Pancreas (tissue), 10 donors: ENCODE results near the gene BRINP2. TPM values are rescaled to one million over a fixed set of nuclear protein-coding genes. Genes with fewer than 3 reads are reported as not detected.

Experiments
- ATAC-seq, 4 donors: fragments of 200-7000 bp; cut with Tn5 transposase; one replicate each; pipeline versions ENCODE4 v1.8.0 to v1.9.1; 2020; ENCODE audit warnings: mild to moderate bottlenecking in 4 of 4, moderate library complexity in 4 of 4
- DNase-seq, 6 donors: peaks; one replicate each; pipeline ENCODE4 v3.0.0-alpha.2; 2020
- FAIRE-seq: peaks from 2 replicates; lab custom pipeline; 2012; peaks lifted over from hg19 to GRCh38; lab: Jason Lieb, UNC
- H3K27ac ChIP-seq, 4 donors: fragments of 200-600 bp; sonication (generic); 1 replicate in 3 of 4; 2 replicates in 1 of 4; pipeline versions ENCODE4 v1.5.0 to v1.8.0; 2020
- H3K27me3 ChIP-seq, 4 donors: fragments of 200-600 bp; one replicate each; pipeline ENCODE4 v1.8.0; 2021
- H3K36me3 ChIP-seq, 3 donors: fragments of 200-600 bp; sonication (generic) in 1 of 3; one replicate each; pipeline versions ENCODE4 v1.5.0 to v1.8.0; 2020 to 2021
- H3K4me1 ChIP-seq, 3 donors: fragments of 200-600 bp; one replicate each; pipeline ENCODE4 v1.8.0; 2021
- H3K4me3 ChIP-seq, 4 donors: fragments of 200-600 bp; sonication (generic) in 2 of 4; one replicate each; pipeline versions ENCODE4 v1.5.0 to v1.8.0; 2020 to 2021
- H3K9me3 ChIP-seq, 4 donors: fragments of 200-600 bp; one replicate each; pipeline ENCODE4 v1.8.0; 2021
- CTCF ChIP-seq, 4 donors: fragments of 200-600 bp; sonication (generic) in 3 of 4; IDR thresholded peaks; one replicate each; pipeline versions ENCODE4 v1.5.0 to v1.8.0; 2021; ENCODE audit warnings: antibody characterized with exemption in 4 of 4
- WGBS, 2 donors: extraction: QIAGEN DNeasy Blood & Tissue Kit; methylation state at CpG; one replicate each; pipeline ENCODE4 v1.1.7; 2013; 5-methylcytosine and 5-hydroxymethylcytosine counted together
- intact Hi-C, 3 donors: fragments of 100-400 bp; cut with DNase I; formaldehyde crosslinking; loops; one replicate each; pipeline versions ENCODE4 v1.11.1 to v1.14.2; 2022
- polyA plus RNA-seq, 2 donors: library from polyadenylated mRNA; stranded (reverse); fragments of 200-250 nt; gene quantifications; one replicate each; pipeline ENCODE4 v1.2.3, GENCODE V29; 2013
- total RNA-seq, 6 donors: library from RNA; stranded (reverse); fragmentation: NEBNext Ultra II Directional in 4 of 6; extraction: Animal tissue kit (Norgen Biotek cat#: 25700) in 4 of 6; gene quantifications; one replicate each; pipeline versions ENCODE4 v1.2.1 to v1.2.4, GENCODE V29; 2021 to 2023
- donor health status: healthy with polysubstance abuse.
- donor health status: DM: no; HTN: no; CAD: no; lungs with moderate emphysema.
- donor health status: DM: no; HTN: no; CAD: no.
- donor health status: control.
- donor health status: control.
- donor health status: Bipolar disorder and iron deficiency.
- donor health status: DM: yes; HTN: yes; CAD: no.
- donor health status: DM: no; HTN: no; CAD: no.
- donor health status: DM: no; HTN: no; CAD: no.
- donor health status: DM: yes; HTN: yes; CAD: no.

Gene BRINP2
- total and polyA plus RNA-seq, 8 donors: 0.04 to 0.23 (median 0.19) TPM; not detected in 5

GRCh38 chr1:177172866-177173265 lies 2.1 kb downstream of the BRINP2 start:
- FAIRE-seq: no peak

GRCh38 chr1:177173976-177174375 lies 3.2 kb downstream of the BRINP2 start:
- WGBS, 2 donors: 64 to 67% methylated on average over 2 of the region's 2 CpGs
- ATAC-seq (no peak), FAIRE-seq (no peak), DNase-seq (no peak)
- Histone ChIP-seq H3K27me3 (peaks cover 0 to 10% (median 3%) of the 10 kb centered on the region in 4 donors), H3K36me3 (no peaks in the 10 kb centered on the region), H3K4me3 (no peak overlapping the region), H3K27ac (no peak overlapping the region), H3K4me1 (peaks cover 0 to 7% (median 3%) of the 10 kb centered on the region in 3 donors), H3K9me3 (no peaks in the 10 kb centered on the region)
- intact Hi-C loops: no loop called here
- no peak for TF ChIP-seq CTCF (IDR thresholded peaks at IDR 0.05)

More at GRCh38 chr1:177172866-177173265, 2.1 kb downstream of the BRINP2 start:
- Histone ChIP-seq H3K36me3 (no peaks in the 10 kb centered on the region), H3K27me3 (peaks cover 0 to 10% (median 3%) of the 10 kb centered on the region in 4 donors), H3K4me1 (peaks cover 0 to 7% (median 3%) of the 10 kb centered on the region in 3 donors), H3K4me3 (no peak overlapping the region), H3K27ac (no peak overlapping the region), H3K9me3 (no peaks in the 10 kb centered on the region)
- TF ChIP-seq CTCF (IDR thresholded peaks at IDR 0.05): no peak
- ATAC-seq (no peak), DNase-seq (no peak)
- WGBS, 2 donors: 76 to 85% methylated on average over 3 of the region's 3 CpGs
- intact Hi-C loops: no loop called here

GRCh38 chr1:177174921-177175634 lies 4.3 kb downstream of the BRINP2 start:
- no peak for FAIRE-seq

GRCh38 chr1:177181280-177181630 lies 10.5 kb downstream of the BRINP2 start:
- 27 to 40% methylated on average over 13 of the region's 13 CpGs for WGBS, 2 donors
- H3K4me3 ChIP-seq: peak overlapping the region in 1 of 4 donors; percentile 17
- intact Hi-C loops: loop anchor here in 1 of 3 donors (10.0 kb wide), 1 partner anchor 286 kb away; no protein-coding TSS in a partner anchor

More at GRCh38 chr1:177174921-177175634, 4.3 kb downstream of the BRINP2 start:
- peaks cover 0 to 10% (median 3%) of the 10 kb centered on the region in 4 donors for H3K27me3 ChIP-seq
- H3K4me1 ChIP-seq: peaks cover 0 to 7% (median 3%) of the 10 kb centered on the region in 3 donors
- peak in 1 of 6 donors; percentile 40 for DNase-seq
- 74 to 80% methylated on average over 6 of the region's 6 CpGs for WGBS, 2 donors
- no peaks in the 10 kb centered on the region for H3K9me3 ChIP-seq
- no peaks in the 10 kb centered on the region for H3K36me3 ChIP-seq
- no peak overlapping the region for H3K27ac ChIP-seq
- TF ChIP-seq CTCF (IDR thresholded peaks at IDR 0.05): no peak
- H3K4me3 ChIP-seq: no peak overlapping the region
- ATAC-seq: no peak
- intact Hi-C loops: no loop called here

More at GRCh38 chr1:177181280-177181630, 10.5 kb downstream of the BRINP2 start:
- H3K4me1 ChIP-seq: peaks cover 0 to 3% (median 0%) of the 10 kb centered on the region in 3 donors
- no peak overlapping the region for H3K27ac ChIP-seq
- DNase-seq: peak in 3 of 6 donors; percentile 20 to 71 (median 62)
- no peak for FAIRE-seq
- peak in 3 of 4 donors; percentile 21 to 48 (median 36) for ATAC-seq
- H3K9me3 ChIP-seq: no peaks in the 10 kb centered on the region
- TF ChIP-seq CTCF (IDR thresholded peaks at IDR 0.05): no peak
- no peaks in the 10 kb centered on the region for H3K36me3 ChIP-seq
- H3K27me3 ChIP-seq: peaks cover 0 to 5% (median 0%) of the 10 kb centered on the region in 4 donors
